Ureter (tissue), 1 donor: Measurements from ENCODE around the gene ANXA4. TPM values are rescaled to one million over a fixed set of nuclear protein-coding genes. Genes with fewer than 3 reads are reported as not detected.
"Not testable (repeated sequence)": the region's sequence is repeated elsewhere in the genome, so short reads cannot be mapped to it uniquely, and the experiment has no call there.

Experiments used
- DNase-seq: peaks from one replicate; pipeline ENCODE4 v3.0.0-alpha.2; 2020; ENCODE audit warnings: low spot score
- total RNA-seq: library from RNA; stranded (reverse); gene quantifications from one replicate; pipeline ENCODE4 v1.2.4, GENCODE V29; 2023
- donor health status: DM: yes; HTN: yes; CAD: no.

ANXA4 gene
- total RNA-seq, 1 donor from 2014 or later = 169 TPM

DNA sequence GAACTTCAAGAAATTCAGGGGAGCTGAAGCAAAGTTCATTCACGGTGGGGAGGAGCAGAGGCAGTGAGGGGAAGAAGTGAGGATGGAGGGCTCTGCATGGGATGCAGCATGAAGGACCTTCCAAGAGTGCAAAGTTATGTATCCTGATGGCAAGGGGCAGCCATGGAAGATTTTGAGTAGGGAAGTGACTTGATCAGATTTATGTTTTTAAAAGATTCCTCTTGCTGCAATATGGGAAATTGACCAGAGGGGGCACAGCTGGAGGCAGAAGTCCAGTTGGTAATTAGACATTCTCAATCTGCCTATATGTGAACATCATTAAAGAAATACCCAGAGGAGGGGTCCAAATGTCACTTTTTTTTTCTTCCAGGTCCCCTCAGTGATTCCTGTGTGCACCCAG is 21.5 kb upstream of the ANXA4 start:
- DNase-seq = no peak

DNA sequence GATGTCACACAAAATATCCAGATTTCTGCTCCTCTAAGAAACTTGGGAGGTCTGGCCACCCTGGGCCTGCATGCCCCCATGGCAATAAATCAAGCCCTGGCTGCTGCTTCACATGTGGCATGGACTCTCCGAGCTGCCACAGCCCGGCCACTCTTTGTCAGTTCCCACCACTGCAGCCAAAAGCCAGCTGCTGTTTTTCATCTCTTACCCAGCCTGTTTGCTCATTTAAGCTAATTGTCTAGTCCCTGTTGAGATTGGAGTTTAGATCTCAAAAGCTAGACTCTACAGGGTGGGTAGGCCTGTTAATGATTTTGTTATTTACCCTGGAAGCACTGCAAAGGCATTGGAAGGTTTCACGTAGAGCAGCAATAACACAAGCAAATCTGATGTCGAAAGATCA is 20.9 kb upstream of the ANXA4 start:
- DNase-seq = no peak

GRCh38 chr2:69723791-69724190 is 18.1 kb upstream of the ANXA4 start:
- DNase-seq = no peak

- DNase-seq = peak; percentile 91
Observed at GRCh38 chr2:69724540-69725159, 17.3 kb upstream of the ANXA4 start.

GRCh38 chr2:69725706-69726360 is 16.1 kb upstream of the ANXA4 start:
- DNase-seq = no peak

- DNase-seq = no peak
Observed at GRCh38 chr2:69729266-69729665, 12.7 kb upstream of the ANXA4 start.

- DNase-seq = no peak
Observed at GRCh38 chr2:69729781-69730180, 12.2 kb upstream of the ANXA4 start.

DNA sequence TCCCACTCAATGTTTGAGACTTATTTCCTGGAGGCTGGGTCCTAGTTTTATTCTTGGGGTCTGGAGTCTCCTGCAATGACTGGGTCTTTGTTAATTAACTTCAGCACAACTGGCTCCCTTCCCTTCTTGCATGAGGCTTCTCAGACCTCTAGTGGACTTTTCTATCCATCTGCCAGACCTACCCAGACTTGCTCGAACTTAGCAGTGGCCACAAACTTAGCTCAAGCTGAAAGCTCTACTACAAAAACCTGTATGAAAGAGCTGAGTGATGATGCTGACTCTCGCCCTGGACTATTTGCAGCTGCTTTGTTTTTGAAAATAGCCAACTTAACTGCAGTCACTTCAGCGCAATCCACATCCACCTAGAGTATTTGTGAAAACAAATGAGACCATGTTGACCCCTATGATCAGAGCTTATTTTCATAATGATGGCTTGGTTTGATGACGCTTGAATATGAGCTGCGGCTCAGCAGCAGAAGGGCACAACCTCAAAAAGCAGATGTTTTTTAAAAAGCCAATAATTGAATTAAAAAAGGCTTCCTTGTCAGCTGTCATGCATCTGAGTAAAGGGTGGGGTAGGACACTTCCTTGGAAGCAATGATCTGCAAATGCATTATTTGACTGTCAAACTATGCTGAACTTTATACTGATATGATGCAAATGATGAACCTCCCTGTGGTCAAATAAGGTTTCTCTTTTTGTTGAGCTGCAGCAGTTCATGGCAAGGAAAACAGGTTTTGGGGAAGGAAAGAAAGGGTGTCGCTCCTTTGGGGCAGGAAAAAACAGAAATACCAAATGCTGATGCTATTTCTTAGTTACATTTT is 10.6 kb upstream of the ANXA4 start:
- no peak for DNase-seq

DNA sequence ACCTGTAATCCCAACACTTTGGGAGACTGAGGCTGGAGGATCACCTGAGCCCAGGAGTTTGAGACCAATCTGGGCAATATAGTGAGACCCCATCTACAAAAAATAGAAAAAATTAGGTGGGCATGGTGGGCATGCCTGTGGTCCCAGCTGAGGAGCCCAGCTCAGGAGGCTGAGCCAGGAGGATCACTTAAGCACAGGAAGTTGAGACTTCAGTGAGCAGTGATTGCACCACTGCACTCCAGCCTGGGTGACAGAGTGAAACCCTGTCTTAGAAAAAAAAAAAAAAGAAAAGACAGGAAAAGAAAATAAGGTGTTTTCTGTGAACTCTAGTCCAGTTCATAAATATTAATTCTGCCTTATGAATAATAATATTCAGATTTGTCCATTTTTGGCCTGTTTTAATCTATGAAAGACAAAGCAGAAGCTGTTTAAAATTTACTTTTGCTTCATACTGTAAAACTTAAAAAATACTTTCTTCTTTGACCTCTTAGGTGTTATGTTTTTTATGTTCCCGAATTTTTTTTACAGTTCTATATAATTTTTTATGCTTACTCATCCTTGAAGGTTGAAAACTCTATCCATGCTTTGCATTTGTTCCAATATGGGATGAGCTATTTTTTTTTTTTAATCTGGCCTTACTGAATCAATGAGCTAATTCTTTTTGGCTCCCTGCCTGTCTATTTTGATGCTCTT is 8.4 kb upstream of the ANXA4 start:
- no peak for DNase-seq

GRCh38 chr2:69734035-69734611 is 7.8 kb upstream of the ANXA4 start:
- DNase-seq = no peak

- DNase-seq = no peak
Observed at GRCh38 chr2:69734854-69735544, 6.9 kb upstream of the ANXA4 start.

- no peak for DNase-seq
Observed at GRCh38 chr2:69735686-69736085, 6.2 kb upstream of the ANXA4 start.

- DNase-seq = not testable (repeated sequence)
Observed at GRCh38 chr2:69738149-69738548, 3.8 kb upstream of the ANXA4 start.

DNA sequence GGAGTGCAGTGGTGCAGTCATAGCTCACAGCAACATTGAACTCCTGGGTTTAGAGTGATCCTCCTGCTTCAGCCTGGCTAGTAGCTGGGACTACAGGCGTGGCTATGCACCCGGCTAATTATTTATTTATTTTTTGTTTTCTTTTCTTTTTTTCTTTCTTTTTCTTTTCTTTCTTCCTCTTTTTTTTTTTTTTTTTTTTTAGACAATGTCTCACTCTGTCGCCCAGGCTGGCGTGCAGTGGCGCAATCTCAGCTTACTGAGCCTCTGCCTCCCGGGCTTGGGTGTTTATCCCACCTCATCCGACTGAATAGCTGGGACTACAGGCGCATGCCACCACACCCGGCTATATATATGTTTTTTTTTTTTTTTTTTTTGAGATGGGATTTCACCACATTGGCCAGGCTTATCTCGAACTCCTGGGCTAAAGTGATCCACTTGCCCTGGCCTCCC is 1.4 kb upstream of the ANXA4 start:
- no peak for DNase-seq

GRCh38 chr2:69741229-69741574 is 732 bp upstream of the ANXA4 start:
- DNase-seq = peak; percentile 74

GRCh38 chr2:69742322-69742952 is 503 bp downstream of the ANXA4 start:
- DNase-seq = no peak

DNA sequence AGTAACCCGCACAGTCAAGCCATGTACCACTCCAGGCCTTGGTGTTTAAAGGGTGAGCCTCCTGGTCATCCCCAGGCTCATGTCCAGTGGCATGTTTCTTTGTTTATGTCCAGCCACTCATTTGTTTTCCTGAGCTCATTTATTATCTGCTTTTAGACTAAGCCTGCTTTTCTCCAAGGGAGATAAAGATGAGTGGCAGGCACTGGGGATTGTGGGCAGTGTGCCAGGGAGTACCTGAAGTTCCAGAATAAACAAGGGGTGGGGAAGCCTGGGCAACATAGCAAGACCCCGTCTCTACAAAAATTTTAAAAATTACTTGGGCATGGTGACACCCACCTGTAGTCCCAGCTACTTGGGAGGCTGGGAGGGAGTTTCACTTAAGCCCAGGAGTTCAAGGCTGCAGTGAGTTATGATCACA is 1.9 kb downstream of the ANXA4 start:
- no peak for DNase-seq

DNA sequence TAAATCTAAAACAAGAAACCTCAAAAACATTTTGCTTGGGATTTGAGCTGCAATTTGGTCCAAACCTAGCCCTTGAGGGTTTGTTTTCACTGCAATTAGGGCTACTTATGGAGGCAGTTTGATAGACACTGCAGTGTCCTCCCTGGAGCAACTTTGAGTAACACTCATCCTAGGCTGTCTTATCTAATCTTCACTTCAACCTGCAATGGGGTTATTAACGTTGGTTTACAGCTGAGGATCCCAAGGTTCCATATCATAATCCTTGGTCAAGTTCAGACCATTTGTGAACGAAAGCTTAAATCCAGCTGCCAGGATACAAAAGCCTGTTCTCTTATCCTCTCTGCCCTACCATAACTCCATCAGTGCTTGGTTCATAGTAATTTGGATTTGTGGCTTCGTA is 2.5 kb downstream of the ANXA4 start:
- DNase-seq = no peak

DNA sequence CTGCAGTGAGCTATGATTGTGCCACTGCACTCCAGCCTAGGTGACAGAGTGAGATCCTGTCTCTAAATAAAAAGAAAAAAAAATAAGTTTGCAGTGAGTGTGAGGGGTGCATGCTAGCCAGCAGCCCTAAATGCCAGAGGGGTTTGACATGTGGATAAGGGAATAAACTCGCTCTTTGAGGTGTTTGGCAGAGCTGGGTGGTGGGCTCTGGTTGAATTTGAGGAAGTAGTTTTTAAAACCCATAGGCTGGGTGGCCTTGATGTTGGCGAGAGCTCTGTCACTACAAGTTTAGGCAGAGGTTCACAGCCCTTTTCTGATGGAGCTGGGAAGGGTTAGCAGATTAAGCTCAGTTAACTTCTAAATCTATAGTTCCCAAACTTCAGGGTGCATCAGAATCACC is 3.1 kb downstream of the ANXA4 start:
- DNase-seq = no peak

GRCh38 chr2:69750246-69750645 is 8.3 kb downstream of the ANXA4 start:
- no peak for DNase-seq
